ENCODE measurements around the gene MLH3. TPM values are rescaled to one million over a fixed set of nuclear protein-coding genes. Genes with fewer than 3 reads are reported as not detected.

The MLH3 gene
- polyA plus RNA-seq (2013, experiment 1 of 2), result 9.0 TPM
- 12.6 TPM for polyA plus RNA-seq (2013, experiment 2 of 2)

- H3K4me3 ChIP-seq (ENCODE audit: low read length), result peak within 1 kb of the TSS; percentile 70
- peak within 1 kb of the TSS; percentile 81 for H3K27ac ChIP-seq (ENCODE audit: low read depth, low read length)
- H3K27me3 ChIP-seq (ENCODE audit: insufficient read depth, low read length), result no peaks in the 10 kb centered on the region
- WGBS, result 1% methylated on average over 59 of the region's 59 CpGs
- H3K4me1 ChIP-seq (ENCODE audit: insufficient read depth, low read length), result no peaks in the 10 kb centered on the region
- H3K9ac ChIP-seq (ENCODE audit: low read depth, low read length), result peak within 1 kb of the TSS; percentile 90
- 0 out of 2 replicates have a peak, but pooled peaks cover 7% of the 10 kb centered on the region for H3K36me3 ChIP-seq (ENCODE audit: insufficient read depth, low read length)
- H3K9me3 ChIP-seq (ENCODE audit: insufficient read depth, low read depth, low read length), result no peaks in the 10 kb centered on the region
These were observed at the start of gene MLH3 for GRCh38 chr14:75050852-75051555. Gene MLH3, minus strand, starts transcription at chr14:75051467. Its CDS starts 1,812 bp downstream, at chr14:75049655.

GRCh38 chr14:75098682-75099081 is 47.4 kb upstream of the MLH3 start:
- Histone ChIP-seq H3K27me3 (ENCODE audit: insufficient read depth, low read length) (no peaks in the 10 kb centered on the region), H3K9ac (ENCODE audit: low read depth, low read length) (no peak overlapping the region), H3K4me1 (ENCODE audit: insufficient read depth, low read length) (no peaks in the 10 kb centered on the region), H3K36me3 (ENCODE audit: insufficient read depth, low read length) (peaks cover 90% of the 10 kb centered on the region), H3K27ac (ENCODE audit: low read depth, low read length) (no peak overlapping the region), H3K4me3 (ENCODE audit: low read length) (no peak overlapping the region), H3K9me3 (ENCODE audit: insufficient read depth, low read depth, low read length) (no peaks in the 10 kb centered on the region)
- WGBS, result 93% methylated on average over 1 of the region's 1 CpG

- no peak overlapping the region for H3K4me3 ChIP-seq (ENCODE audit: low read length)
- H3K36me3 ChIP-seq (ENCODE audit: insufficient read depth, low read length), result peaks cover 88% of the 10 kb centered on the region
- no peak overlapping the region for H3K27ac ChIP-seq (ENCODE audit: low read depth, low read length)
- peaks cover under 1% of the 10 kb centered on the region; the same call in 1 of the 2 replicates for H3K4me1 ChIP-seq (ENCODE audit: insufficient read depth, low read length)
- no peaks in the 10 kb centered on the region for H3K9me3 ChIP-seq (ENCODE audit: insufficient read depth, low read depth, low read length)
- H3K9ac ChIP-seq (ENCODE audit: low read depth, low read length), result no peak overlapping the region
- no peaks in the 10 kb centered on the region for H3K27me3 ChIP-seq (ENCODE audit: insufficient read depth, low read length)
These were observed 46.9 kb upstream of the MLH3 start for GRCh38 chr14:75098212-75098611.

GRCh38 chr14:75096959-75097358 is 45.7 kb upstream of the MLH3 start:
- H3K27ac ChIP-seq (ENCODE audit: low read depth, low read length), result no peak overlapping the region
- H3K4me3 ChIP-seq (ENCODE audit: low read length), result no peak overlapping the region
- H3K36me3 ChIP-seq (ENCODE audit: insufficient read depth, low read length), result peaks cover 82% of the 10 kb centered on the region
- 94% methylated on average over 6 of the region's 6 CpGs for WGBS
- peaks cover 8% of the 10 kb centered on the region; the same call in 1 of the 2 replicates for H3K4me1 ChIP-seq (ENCODE audit: insufficient read depth, low read length)
- no peaks in the 10 kb centered on the region for H3K27me3 ChIP-seq (ENCODE audit: insufficient read depth, low read length)
- H3K9me3 ChIP-seq (ENCODE audit: insufficient read depth, low read depth, low read length), result no peaks in the 10 kb centered on the region
- no peak overlapping the region for H3K9ac ChIP-seq (ENCODE audit: low read depth, low read length)

- no peak overlapping the region for H3K9ac ChIP-seq (ENCODE audit: low read depth, low read length)
- no peaks in the 10 kb centered on the region for H3K27me3 ChIP-seq (ENCODE audit: insufficient read depth, low read length)
- peaks cover 80% of the 10 kb centered on the region for H3K36me3 ChIP-seq (ENCODE audit: insufficient read depth, low read length)
- H3K9me3 ChIP-seq (ENCODE audit: insufficient read depth, low read depth, low read length), result no peaks in the 10 kb centered on the region
- no peak overlapping the region for H3K4me3 ChIP-seq (ENCODE audit: low read length)
- H3K4me1 ChIP-seq (ENCODE audit: insufficient read depth, low read length), result peaks cover 8% of the 10 kb centered on the region; the same call in 1 of the 2 replicates
- WGBS, result 95% methylated on average over 4 of the region's 4 CpGs
- H3K27ac ChIP-seq (ENCODE audit: low read depth, low read length), result no peak overlapping the region
These were observed 44.4 kb upstream of the MLH3 start for GRCh38 chr14:75095690-75096089.

GRCh38 chr14:75094896-75095295 is 43.6 kb upstream of the MLH3 start:
- Histone ChIP-seq H3K9ac (ENCODE audit: low read depth, low read length) (no peak overlapping the region), H3K9me3 (ENCODE audit: insufficient read depth, low read depth, low read length) (no peaks in the 10 kb centered on the region), H3K27me3 (ENCODE audit: insufficient read depth, low read length) (no peaks in the 10 kb centered on the region), H3K27ac (ENCODE audit: low read depth, low read length) (no peak overlapping the region), H3K36me3 (ENCODE audit: insufficient read depth, low read length) (peaks cover 79% of the 10 kb centered on the region), H3K4me1 (ENCODE audit: insufficient read depth, low read length) (peaks cover 8% of the 10 kb centered on the region; the same call in 1 of the 2 replicates), H3K4me3 (ENCODE audit: low read length) (no peak overlapping the region)
- WGBS, result 100% methylated on average over 2 of the region's 3 CpGs

GRCh38 chr14:75092698-75093097 is 41.4 kb upstream of the MLH3 start:
- H3K4me1 ChIP-seq (ENCODE audit: insufficient read depth, low read length), result peaks cover 8% of the 10 kb centered on the region; the same call in 1 of the 2 replicates
- peaks cover 70% of the 10 kb centered on the region for H3K36me3 ChIP-seq (ENCODE audit: insufficient read depth, low read length)
- 28% methylated on average over 2 of the region's 2 CpGs for whole genome bisulfite sequencing
- H3K4me3 ChIP-seq (ENCODE audit: low read length), result no peak overlapping the region
- H3K9me3 ChIP-seq (ENCODE audit: insufficient read depth, low read depth, low read length), result no peaks in the 10 kb centered on the region
- no peak overlapping the region for H3K9ac ChIP-seq (ENCODE audit: low read depth, low read length)
- H3K27me3 ChIP-seq (ENCODE audit: insufficient read depth, low read length), result no peaks in the 10 kb centered on the region
- H3K27ac ChIP-seq (ENCODE audit: low read depth, low read length), result no peak overlapping the region

GRCh38 chr14:75091251-75091650 is 40.0 kb upstream of the MLH3 start:
- H3K9ac ChIP-seq (ENCODE audit: low read depth, low read length), result no peak overlapping the region
- WGBS, result 87% methylated on average over 8 of the region's 8 CpGs
- no peaks in the 10 kb centered on the region for H3K9me3 ChIP-seq (ENCODE audit: insufficient read depth, low read depth, low read length)
- H3K36me3 ChIP-seq (ENCODE audit: insufficient read depth, low read length), result peaks cover 70% of the 10 kb centered on the region
- no peak overlapping the region for H3K27ac ChIP-seq (ENCODE audit: low read depth, low read length)
- peaks cover 8% of the 10 kb centered on the region; the same call in 1 of the 2 replicates for H3K4me1 ChIP-seq (ENCODE audit: insufficient read depth, low read length)
- no peak overlapping the region for H3K4me3 ChIP-seq (ENCODE audit: low read length)
- H3K27me3 ChIP-seq (ENCODE audit: insufficient read depth, low read length), result no peaks in the 10 kb centered on the region

- Histone ChIP-seq H3K36me3 (ENCODE audit: insufficient read depth, low read length) (peaks cover 69% of the 10 kb centered on the region), H3K9me3 (ENCODE audit: insufficient read depth, low read depth, low read length) (no peaks in the 10 kb centered on the region), H3K4me3 (ENCODE audit: low read length) (no peak overlapping the region), H3K4me1 (ENCODE audit: insufficient read depth, low read length) (peaks cover 8% of the 10 kb centered on the region; the same call in 1 of the 2 replicates), H3K27ac (ENCODE audit: low read depth, low read length) (no peak overlapping the region), H3K9ac (ENCODE audit: low read depth, low read length) (no peak overlapping the region), H3K27me3 (ENCODE audit: insufficient read depth, low read length) (no peaks in the 10 kb centered on the region)
- WGBS, result 96% methylated on average over 3 of the region's 3 CpGs
These were observed 39.1 kb upstream of the MLH3 start for GRCh38 chr14:75090353-75090752.

- H3K27me3 ChIP-seq (ENCODE audit: insufficient read depth, low read length), result no peaks in the 10 kb centered on the region
- no peak overlapping the region for H3K9ac ChIP-seq (ENCODE audit: low read depth, low read length)
- no peak overlapping the region for H3K27ac ChIP-seq (ENCODE audit: low read depth, low read length)
- H3K4me1 ChIP-seq (ENCODE audit: insufficient read depth, low read length), result peaks cover 8% of the 10 kb centered on the region; the same call in 1 of the 2 replicates
- no peak overlapping the region for H3K4me3 ChIP-seq (ENCODE audit: low read length)
- 80% methylated on average over 7 of the region's 7 CpGs for WGBS
- no peaks in the 10 kb centered on the region for H3K9me3 ChIP-seq (ENCODE audit: insufficient read depth, low read depth, low read length)
- peaks cover 69% of the 10 kb centered on the region for H3K36me3 ChIP-seq (ENCODE audit: insufficient read depth, low read length)
These were observed 37.5 kb upstream of the MLH3 start for GRCh38 chr14:75088566-75089373.

- no peaks in the 10 kb centered on the region for H3K9me3 ChIP-seq (ENCODE audit: insufficient read depth, low read depth, low read length)
- H3K4me1 ChIP-seq (ENCODE audit: insufficient read depth, low read length), result peaks cover 7% of the 10 kb centered on the region; the same call in 1 of the 2 replicates
- no peak overlapping the region for H3K4me3 ChIP-seq (ENCODE audit: low read length)
- no peaks in the 10 kb centered on the region for H3K27me3 ChIP-seq (ENCODE audit: insufficient read depth, low read length)
- H3K9ac ChIP-seq (ENCODE audit: low read depth, low read length), result no peak overlapping the region
- peaks cover 71% of the 10 kb centered on the region for H3K36me3 ChIP-seq (ENCODE audit: insufficient read depth, low read length)
- no peak overlapping the region for H3K27ac ChIP-seq (ENCODE audit: low read depth, low read length)
- WGBS, result 92% methylated on average over 2 of the region's 2 CpGs
These were observed 36.9 kb upstream of the MLH3 start for GRCh38 chr14:75088153-75088552.

Measured in HUES64 (cell line).